ENCODE measurements around the gene ZNF512B. TPM values are rescaled to one million over a fixed set of nuclear protein-coding genes. Genes with fewer than 3 reads are reported as not detected.
"Not testable (repeated sequence)": the region's sequence is repeated elsewhere in the genome, so short reads cannot be mapped to it uniquely, and the experiment has no call there.

The ZNF512B gene
- total and polyA plus RNA-seq, 5 donors = 9.8 to 16.1 (median 13.5) TPM

GRCh38 chr20:63937596-63937995 lies 32.1 kb downstream of the ZNF512B start:
- intact Hi-C loops (cut with DNase I) = no loop called here
- ATAC-seq (no peak), DNase-seq (peak in 1 of 3 donors; percentile 30)
- H3K4me3 ChIP-seq (ENCODE audit: low read length) = no peak overlapping the region
- H3K27me3 ChIP-seq (ENCODE audit: control insufficient read depth, insufficient read depth) = no peaks in the 10 kb centered on the region
- no peaks in the 10 kb centered on the region for H3K9me3 ChIP-seq (ENCODE audit: control insufficient read depth, low read length)
- H3K27ac ChIP-seq (ENCODE audit: low read length) = no peak overlapping the region
- H3K4me1 ChIP-seq (ENCODE audit: control insufficient read depth, insufficient read depth, low read length) = no peaks in the 10 kb centered on the region
- 88% methylated on average over 14 of the region's 14 CpGs for WGBS

GRCh38 chr20:63935447-63935846 lies 34.3 kb downstream of the ZNF512B start:
- intact Hi-C loops (cut with DNase I) = no loop called here
- ATAC-seq (no peak), DNase-seq (peak in 1 of 3 donors; percentile 33)
- Histone ChIP-seq H3K4me1 (ENCODE audit: control insufficient read depth, insufficient read depth, low read length) (no peaks in the 10 kb centered on the region), H3K9me3 (ENCODE audit: control insufficient read depth, low read length) (no peaks in the 10 kb centered on the region), H3K27me3 (ENCODE audit: control insufficient read depth, insufficient read depth) (no peaks in the 10 kb centered on the region), H3K27ac (ENCODE audit: low read length) (no peak overlapping the region), H3K4me3 (ENCODE audit: low read length) (no peak overlapping the region)
- 94% methylated on average over 9 of the region's 9 CpGs for WGBS

GRCh38 chr20:63934271-63935068 lies 35.3 kb downstream of the ZNF512B start:
- Histone ChIP-seq H3K4me3 (ENCODE audit: low read length) (no peak overlapping the region), H3K4me1 (ENCODE audit: control insufficient read depth, insufficient read depth, low read length) (no peaks in the 10 kb centered on the region), H3K9me3 (ENCODE audit: control insufficient read depth, low read length) (no peaks in the 10 kb centered on the region), H3K27me3 (ENCODE audit: control insufficient read depth, insufficient read depth) (no peaks in the 10 kb centered on the region), H3K27ac (ENCODE audit: low read length) (no peak overlapping the region)
- ATAC-seq (no peak), DNase-seq (peak in 2 of 3 donors; percentile 39 to 55)
- 79% methylated on average over 37 of the region's 37 CpGs for WGBS
- intact Hi-C loops (cut with DNase I) = no loop called here

GRCh38 chr20:63933646-63934045 lies 36.1 kb downstream of the ZNF512B start:
- Histone ChIP-seq H3K27me3 (ENCODE audit: control insufficient read depth, insufficient read depth) (no peaks in the 10 kb centered on the region), H3K9me3 (ENCODE audit: control insufficient read depth, low read length) (no peaks in the 10 kb centered on the region), H3K27ac (ENCODE audit: low read length) (no peak overlapping the region), H3K4me3 (ENCODE audit: low read length) (no peak overlapping the region), H3K4me1 (ENCODE audit: control insufficient read depth, insufficient read depth, low read length) (no peaks in the 10 kb centered on the region)
- no peak for ATAC-seq
- DNase-seq = peak in 1 of 3 donors; percentile 59
- intact Hi-C loops (cut with DNase I) = no loop called here
- WGBS = 67% methylated on average over 5 of the region's 5 CpGs

- intact Hi-C loops (cut with DNase I) = no loop called here
- 90% methylated on average over 17 of the region's 17 CpGs for WGBS
- no peaks in the 10 kb centered on the region for H3K4me1 ChIP-seq (ENCODE audit: control insufficient read depth, insufficient read depth, low read length)
- H3K27me3 ChIP-seq (ENCODE audit: control insufficient read depth, insufficient read depth) = no peaks in the 10 kb centered on the region
- H3K9me3 ChIP-seq (ENCODE audit: control insufficient read depth, low read length) = no peaks in the 10 kb centered on the region
- no peak overlapping the region for H3K4me3 ChIP-seq (ENCODE audit: low read length)
- ATAC-seq (no peak), DNase-seq (peak in 2 of 3 donors; percentile 44 to 45)
- no peak overlapping the region for H3K27ac ChIP-seq (ENCODE audit: low read length)
These were observed 37.0 kb downstream of the ZNF512B start for GRCh38 chr20:63932606-63933160.

GRCh38 chr20:63931735-63932134 lies 38.0 kb downstream of the ZNF512B start:
- 91% methylated on average over 19 of the region's 19 CpGs for WGBS
- H3K9me3 ChIP-seq (ENCODE audit: control insufficient read depth, low read length) = no peaks in the 10 kb centered on the region
- intact Hi-C loops (cut with DNase I) = no loop called here
- H3K27ac ChIP-seq (ENCODE audit: low read length) = no peak overlapping the region
- H3K4me3 ChIP-seq (ENCODE audit: low read length) = no peak overlapping the region
- no peaks in the 10 kb centered on the region for H3K4me1 ChIP-seq (ENCODE audit: control insufficient read depth, insufficient read depth, low read length)
- DNase-seq = peak in 2 of 3 donors; percentile 40 to 53
- no peak for ATAC-seq
- no peaks in the 10 kb centered on the region for H3K27me3 ChIP-seq (ENCODE audit: control insufficient read depth, insufficient read depth)

- Histone ChIP-seq H3K4me3 (ENCODE audit: low read length) (no peak overlapping the region), H3K4me1 (ENCODE audit: control insufficient read depth, insufficient read depth, low read length) (no peaks in the 10 kb centered on the region), H3K27me3 (ENCODE audit: control insufficient read depth, insufficient read depth) (no peaks in the 10 kb centered on the region), H3K9me3 (ENCODE audit: control insufficient read depth, low read length) (no peaks in the 10 kb centered on the region), H3K27ac (ENCODE audit: low read length) (no peak overlapping the region)
- peak; percentile 60 to 81 for ATAC-seq
- WGBS = 75% methylated on average over 37 of the region's 37 CpGs
- peak; percentile 46 to 87 (median 78) for DNase-seq
- intact Hi-C loops (cut with DNase I) = no loop called here
These were observed 38.7 kb downstream of the ZNF512B start for GRCh38 chr20:63930971-63931553.

GRCh38 chr20:63929473-63929883 lies 40.3 kb downstream of the ZNF512B start:
- ATAC-seq; H3K27me3 ChIP-seq (ENCODE audit: control insufficient read depth, insufficient read depth); H3K27ac ChIP-seq (ENCODE audit: low read length); H3K4me1 ChIP-seq (ENCODE audit: control insufficient read depth, insufficient read depth, low read length); H3K4me3 ChIP-seq (ENCODE audit: low read length); intact Hi-C loops (cut with DNase I); H3K9me3 ChIP-seq (ENCODE audit: control insufficient read depth, low read length): not testable (repeated sequence)
- WGBS = 95% methylated on average over 31 of the region's 31 CpGs
- peak in 1 of 3 donors; percentile 20 for DNase-seq

- H3K9me3 ChIP-seq (ENCODE audit: control insufficient read depth, low read length) = no peaks in the 10 kb centered on the region
- H3K4me3 ChIP-seq (ENCODE audit: low read length) = no peak overlapping the region
- intact Hi-C loops (cut with DNase I) = no loop called here
- no peak overlapping the region for H3K27ac ChIP-seq (ENCODE audit: low read length)
- H3K4me1 ChIP-seq (ENCODE audit: control insufficient read depth, insufficient read depth, low read length) = no peaks in the 10 kb centered on the region
- DNase-seq = no peak
- WGBS = 98% methylated on average over 26 of the region's 26 CpGs
- no peaks in the 10 kb centered on the region for H3K27me3 ChIP-seq (ENCODE audit: control insufficient read depth, insufficient read depth)
- no peak for ATAC-seq
These were observed 40.7 kb downstream of the ZNF512B start for GRCh38 chr20:63929071-63929470.

GRCh38 chr20:63926298-63926697 lies 43.4 kb downstream of the ZNF512B start:
- intact Hi-C loops (cut with DNase I) = no loop called here
- H3K9me3 ChIP-seq (ENCODE audit: control insufficient read depth, low read length) = no peaks in the 10 kb centered on the region
- H3K27me3 ChIP-seq (ENCODE audit: control insufficient read depth, insufficient read depth) = no peaks in the 10 kb centered on the region
- no peaks in the 10 kb centered on the region for H3K4me1 ChIP-seq (ENCODE audit: control insufficient read depth, insufficient read depth, low read length)
- ATAC-seq = no peak
- no peak for DNase-seq
- WGBS = 67% methylated on average over 8 of the region's 8 CpGs
- no peak overlapping the region for H3K4me3 ChIP-seq (ENCODE audit: low read length)
- H3K27ac ChIP-seq (ENCODE audit: low read length) = no peak overlapping the region

GRCh38 chr20:63924241-63924640 lies 45.5 kb downstream of the ZNF512B start:
- no peaks in the 10 kb centered on the region for H3K9me3 ChIP-seq (ENCODE audit: control insufficient read depth, low read length)
- intact Hi-C loops (cut with DNase I) = no loop called here
- H3K4me1 ChIP-seq (ENCODE audit: control insufficient read depth, insufficient read depth, low read length) = no peaks in the 10 kb centered on the region
- DNase-seq = no peak
- no peak overlapping the region for H3K4me3 ChIP-seq (ENCODE audit: low read length)
- no peak for ATAC-seq
- no peak overlapping the region for H3K27ac ChIP-seq (ENCODE audit: low read length)
- 70% methylated on average over 9 of the region's 9 CpGs for WGBS
- H3K27me3 ChIP-seq (ENCODE audit: control insufficient read depth, insufficient read depth) = no peaks in the 10 kb centered on the region
